SK-N-SH (cell line): ENCODE measurements around the gene SMURF1. TPM values are rescaled to one million over a fixed set of nuclear protein-coding genes. Genes with fewer than 3 reads are reported as not detected.

ENCODE experiments used
- CTCF ChIA-PET: fragments of 300-600, 350-600 bp; formaldehyde crosslinking; extraction: SDS; loops from one replicate; lab custom pipeline; 2021; lab: Yijun Ruan, JAX
- POLR2A ChIA-PET: fragments of 350-600 bp; sonication (Branson Sonifier 250); formaldehyde crosslinking; extraction: SDS; loops from one replicate; lab custom pipeline; 2020; ENCODE audit warnings: antibody characterized with exemption, inconsistent platforms; lab: Yijun Ruan, JAX
- DNase-seq: peaks from one replicate; pipeline ENCODE4 v3.0.0; 2012
- H2AFZ ChIP-seq: fragments of 200-600 bp; sonication (generic); 2 replicates; pipeline ENCODE4 v1.8.1; 2016; ENCODE audit warnings: antibody characterized with exemption, mild to moderate bottlenecking, low read depth
- H3F3A ChIP-seq: fragments of 200-600 bp; sonication (generic); replicated peaks from 2 replicates; pipeline ENCODE3; 2016; ENCODE audit warnings: antibody characterized with exemption, mild to moderate bottlenecking; ENCODE audit not compliant: insufficient read depth
- H3K27ac ChIP-seq, 2 experiments: fragments of 200-500 bp in 1 of 2; fragments of 200-600 bp in 1 of 2; sonication (Bioruptor generic) in 1 of 2; sonication (generic), shearing (Covaris generic) in 1 of 2; 2 replicates each; pipeline versions ENCODE4 v1.5.1 to v1.6.1; 2014 to 2016; ENCODE audit warnings: low read depth in 2 of 2, inconsistent platforms in 1 of 2, low read length in 1 of 2, mild to moderate bottlenecking in 1 of 2, mixed read lengths in 1 of 2
- H3K27me3 ChIP-seq: fragments of 200-600 bp; sonication (generic), shearing (Covaris generic); 2 replicates; pipeline ENCODE4 v1.6.1; 2016; ENCODE audit warnings: mixed run types; ENCODE audit not compliant: insufficient read depth
- H3K36me3 ChIP-seq, 2 experiments: fragments of 200-500 bp in 1 of 2; fragments of 200-600 bp in 1 of 2; sonication (Bioruptor generic) in 1 of 2; sonication (generic) in 1 of 2; replicated peaks in 1 of 2; 2 replicates each; pipeline versions ENCODE3 to v1.5.1; 2014 to 2016; ENCODE audit warnings: low read length in 1 of 2, mild to moderate bottlenecking in 1 of 2; ENCODE audit not compliant: insufficient read depth in 2 of 2, control insufficient read depth in 1 of 2
- H3K4me1 ChIP-seq, 2 experiments: fragments of 200-500 bp in 1 of 2; fragments of 200-600 bp in 1 of 2; sonication (Bioruptor generic) in 1 of 2; sonication (generic), shearing (Covaris generic) in 1 of 2; 2 replicates each; pipeline versions ENCODE4 v1.5.1 to v1.6.1; 2014 to 2016; ENCODE audit warnings: low read depth in 1 of 2, low read length in 1 of 2, mixed run types in 1 of 2; ENCODE audit not compliant: insufficient read depth in 2 of 2, control insufficient read depth in 1 of 2
- H3K4me2 ChIP-seq: fragments of 200-600 bp; sonication (generic), shearing (Covaris generic); 2 replicates; pipeline ENCODE4 v1.6.1; 2017; ENCODE audit warnings: mixed run types
- H3K4me3 ChIP-seq, 2 experiments: fragments of 200-500 bp in 1 of 2; fragments of 200-600 bp in 1 of 2; sonication (Bioruptor generic) in 1 of 2; sonication (generic), shearing (Covaris generic) in 1 of 2; 2 replicates each; pipeline versions ENCODE4 v1.5.1 to v1.8.1; 2014 to 2016; ENCODE audit warnings: low read depth in 2 of 2, inconsistent platforms in 1 of 2, low read length in 1 of 2, mild to moderate bottlenecking in 1 of 2, mixed read lengths in 1 of 2, moderate library complexity in 1 of 2
- H3K79me2 ChIP-seq: fragments of 200-600 bp; sonication (generic); 2 replicates; pipeline ENCODE4 v1.8.1; 2017; ENCODE audit warnings: mild to moderate bottlenecking; ENCODE audit not compliant: insufficient read depth
- H3K9ac ChIP-seq: fragments of 200-600 bp; sonication (generic); 2 replicates; pipeline ENCODE4 v1.6.1; 2017; ENCODE audit warnings: mixed run types
- H3K9me2 ChIP-seq: fragments of 200-600 bp; sonication (generic); 2 replicates; pipeline ENCODE4 v1.6.1; 2017; ENCODE audit warnings: mixed run types
- H3K9me3 ChIP-seq: fragments of 200-600 bp; sonication (generic); 2 replicates; pipeline ENCODE4 v1.6.1; 2017; ENCODE audit warnings: mixed run types, mild to moderate bottlenecking, moderate library complexity
- H4K20me1 ChIP-seq: fragments of 200-600 bp; sonication (generic); 2 replicates; pipeline ENCODE4 v1.6.1; 2017; ENCODE audit warnings: mild to moderate bottlenecking, mixed run types; ENCODE audit not compliant: insufficient read depth
- CTCF ChIP-seq: fragments of 200-600 bp; sonication (generic); IDR thresholded peaks from 2 replicates; pipeline ENCODE4 v1.6.1; 2017; ENCODE audit warnings: antibody characterized with exemption, mild to moderate bottlenecking, moderate library complexity
- EP300 ChIP-seq, 2 experiments: IDR thresholded peaks; 2 replicates each; pipeline versions ENCODE4 v1.4.0 to v1.6.1; 2012; ENCODE audit warnings: borderline replicate concordance in 1 of 2, low read depth in 1 of 2, low read length in 1 of 2
- FOSL2 ChIP-seq: IDR thresholded peaks from 2 replicates; pipeline ENCODE4 v1.4.0; 2012; ENCODE audit warnings: low read depth, mild to moderate bottlenecking, moderate library complexity, borderline replicate concordance
- FOXM1 ChIP-seq: IDR thresholded peaks from 2 replicates; pipeline ENCODE4 v1.4.0; 2012; ENCODE audit warnings: low read depth, mild to moderate bottlenecking
- GABPA ChIP-seq: IDR thresholded peaks from 2 replicates; pipeline ENCODE4 v1.4.0; 2012; ENCODE audit warnings: low read depth, mild to moderate bottlenecking
- IRF3 ChIP-seq: fragments of 150-350 bp; IDR thresholded peaks from 2 replicates; pipeline ENCODE4 v1.6.1; 2016; ENCODE audit warnings: mild to moderate bottlenecking, low read depth, low read length
- MAX ChIP-seq: IDR thresholded peaks from 2 replicates; pipeline ENCODE4 v1.4.0; 2012; ENCODE audit warnings: low read depth
- MXI1 ChIP-seq: IDR thresholded peaks from 2 replicates; pipeline ENCODE4 v1.6.1; 2012; ENCODE audit warnings: mild to moderate bottlenecking, low read depth, low read length, improper control_type of control experiment
- NRF1 ChIP-seq: IDR thresholded peaks from 2 replicates; pipeline ENCODE4 v1.6.1; 2012; ENCODE audit warnings: low read depth, mild to moderate bottlenecking, low read length
- RCOR1 ChIP-seq: fragments of 150-350 bp; IDR thresholded peaks from 2 replicates; pipeline ENCODE4 v1.6.1; 2017; ENCODE audit warnings: antibody characterized with exemption, low read length
- RXRA ChIP-seq: IDR thresholded peaks from 2 replicates; pipeline ENCODE4 v1.4.0; 2012; ENCODE audit warnings: low read depth, mild to moderate bottlenecking, borderline replicate concordance
- TAF1 ChIP-seq: IDR thresholded peaks from 2 replicates; pipeline ENCODE4 v1.6.1; 2012; ENCODE audit warnings: low read depth, mild to moderate bottlenecking, low read length, moderate library complexity, borderline replicate concordance
- TEAD4 ChIP-seq: IDR thresholded peaks from 2 replicates; pipeline ENCODE4 v1.4.0; 2012; ENCODE audit warnings: mild to moderate bottlenecking, borderline replicate concordance; ENCODE audit not compliant: insufficient read depth
- USF1 ChIP-seq: IDR thresholded peaks from 2 replicates; pipeline ENCODE4 v1.4.0; 2012; ENCODE audit warnings: low read depth, borderline replicate concordance
- USF2 ChIP-seq: fragments of 150-350 bp; IDR thresholded peaks from 2 replicates; pipeline ENCODE4 v1.6.1; 2017; ENCODE audit warnings: antibody characterized with exemption, low read length, low read depth, borderline replicate concordance
- YY1 ChIP-seq: IDR thresholded peaks from 2 replicates; pipeline ENCODE4 v1.4.0; 2012; ENCODE audit warnings: low read depth, mild to moderate bottlenecking
- ZBTB33 ChIP-seq: IDR thresholded peaks from 2 replicates; pipeline ENCODE4 v1.4.0; 2012; ENCODE audit warnings: low read depth, borderline replicate concordance
- WGBS: methylation state at CpG from one replicate; pipeline ENCODE4 v1.1.6; 2017; ENCODE audit warnings: low lambda C conversion rate; 5-methylcytosine and 5-hydroxymethylcytosine counted together
- polyA plus RNA-seq, 3 experiments: library from polyadenylated mRNA; depleted of rRNA; stranded (reverse); fragments of >200 nt; gene quantifications; 2 replicates each; pipeline ENCODE4 v1.2.3, GENCODE V29; 2012

SMURF1 gene
- polyA plus RNA-seq, 1 of the 3 experiments (the other 2 are of a cell fraction) = 12.9 TPM

GRCh38 chr7:99037327-99037940 lies 106.5 kb downstream of the SMURF1 start:
- peaks cover 7% of the 10 kb centered on the region; the same call in 1 of the 2 replicates for H3K79me2 ChIP-seq
- no peaks in the 10 kb centered on the region for H3K9me2 ChIP-seq
- no peak overlapping the region for H2AFZ ChIP-seq
- TF ChIP-seq RXRA (no peak), RCOR1 (no peak), CTCF (no peak), FOXM1 (no peak), TEAD4 (no peak), MXI1 (no peak), YY1 (no peak), TAF1 (no peak), EP300 (IDR thresholded peaks at IDR 0.05; ENCODE audit: borderline replicate concordance in 1 of 2, low read depth in 1 of 2, low read length in 1 of 2) (no peak), GABPA (no peak), FOSL2 (no peak), ZBTB33 (no peak), IRF3 (no peak), MAX (no peak), NRF1 (no peak), USF1 (no peak), USF2 (no peak)
- no peak overlapping the region for H3K27ac ChIP-seq
- no peaks in the 10 kb centered on the region for H3K9me3 ChIP-seq
- peaks cover 11% of the 10 kb centered on the region; the same call in 1 of the 2 replicates for H4K20me1 ChIP-seq
- no peak overlapping the region for H3K9ac ChIP-seq
- H3K4me2 ChIP-seq = no peak overlapping the region
- H3K4me1 ChIP-seq = peaks cover 0 to 4% of the 10 kb centered on the region in 2 experiments; a peak in 2 of 4 replicates
- WGBS = 98% methylated on average over 15 of the region's 16 CpGs
- no peak for DNase-seq
- peaks cover 20% of the 10 kb centered on the region for H3F3A ChIP-seq
- peaks cover 76 to 85% of the 10 kb centered on the region in 2 experiments for H3K36me3 ChIP-seq
- no peak overlapping the region for H3K4me3 ChIP-seq
- POLR2A ChIA-PET = no interaction called here
- no peaks in the 10 kb centered on the region for H3K27me3 ChIP-seq
- CTCF ChIA-PET = interaction anchor here (1.0 to 6.6 kb wide), 12 partner anchors 9 to 289 kb away, joined by 3 to 146 read pairs (median 3); no protein-coding TSS in a partner anchor
